ENCODE data around the gene P2RY6.

GRCh38 chr11:73324116-73324515 is 52.0 kb downstream of the P2RY6 start:
- TF ChIP-seq CTCF (IDR thresholded peaks at IDR 0.05) (no peak), POLR2A (IDR thresholded peaks at IDR 0.05) (no peak)

Measured in thyroid gland (tissue), 4 donors.